ENCODE data around the gene NDUFV1.

Gene NDUFV1

DNA sequence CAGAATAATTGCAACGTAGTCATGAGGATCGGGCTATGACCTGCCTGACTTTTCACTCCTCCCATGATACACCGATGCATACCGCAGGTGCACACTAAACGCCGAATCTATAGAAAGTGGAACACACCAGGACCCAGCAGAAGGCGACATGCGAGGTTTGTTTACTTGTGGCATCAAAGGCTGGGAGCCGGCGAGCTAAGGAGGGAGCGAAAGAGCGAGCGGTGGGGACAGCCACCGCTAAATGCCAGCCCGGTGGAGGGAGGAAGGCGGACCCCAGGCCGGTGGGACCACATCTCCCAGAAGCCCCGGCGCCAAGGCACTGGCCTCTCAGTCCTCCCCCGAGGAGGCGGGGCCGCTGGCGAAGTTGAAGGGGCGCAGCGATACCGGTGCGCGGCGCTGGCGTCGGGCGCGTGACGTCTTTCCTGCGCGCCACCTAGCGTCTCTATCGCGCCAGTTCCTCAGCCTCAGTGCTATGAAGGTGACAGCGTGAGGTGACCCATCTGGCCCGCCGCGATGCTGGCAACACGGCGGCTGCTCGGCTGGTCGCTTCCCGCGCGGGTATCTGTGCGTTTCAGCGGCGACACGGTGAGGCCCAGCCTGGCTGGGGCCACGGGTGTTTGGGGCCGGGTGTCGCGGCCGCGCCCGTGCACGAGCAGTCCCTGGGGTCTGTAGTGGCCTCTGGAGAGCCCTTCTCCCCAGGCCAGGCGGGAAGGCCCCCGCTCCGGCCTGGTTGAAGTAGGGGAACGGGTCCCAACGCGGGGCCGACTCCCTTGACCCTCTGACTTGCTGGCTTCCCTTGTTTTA is at the start of gene NDUFV1:
NDUFV1 (plus strand) TSS at position 445 of the 804 bp plus-strand sequence; CDS start at position 514, 69 bp downstream.
- DNase-seq: peak; percentile 87

GRCh38 chr11:67558084-67558772 is 48.5 kb upstream of the NDUFV1 start:
- no peak for DNase-seq

- DNase-seq: no peak
These were observed 44.6 kb upstream of the NDUFV1 start for GRCh38 chr11:67561971-67562619.

DNA sequence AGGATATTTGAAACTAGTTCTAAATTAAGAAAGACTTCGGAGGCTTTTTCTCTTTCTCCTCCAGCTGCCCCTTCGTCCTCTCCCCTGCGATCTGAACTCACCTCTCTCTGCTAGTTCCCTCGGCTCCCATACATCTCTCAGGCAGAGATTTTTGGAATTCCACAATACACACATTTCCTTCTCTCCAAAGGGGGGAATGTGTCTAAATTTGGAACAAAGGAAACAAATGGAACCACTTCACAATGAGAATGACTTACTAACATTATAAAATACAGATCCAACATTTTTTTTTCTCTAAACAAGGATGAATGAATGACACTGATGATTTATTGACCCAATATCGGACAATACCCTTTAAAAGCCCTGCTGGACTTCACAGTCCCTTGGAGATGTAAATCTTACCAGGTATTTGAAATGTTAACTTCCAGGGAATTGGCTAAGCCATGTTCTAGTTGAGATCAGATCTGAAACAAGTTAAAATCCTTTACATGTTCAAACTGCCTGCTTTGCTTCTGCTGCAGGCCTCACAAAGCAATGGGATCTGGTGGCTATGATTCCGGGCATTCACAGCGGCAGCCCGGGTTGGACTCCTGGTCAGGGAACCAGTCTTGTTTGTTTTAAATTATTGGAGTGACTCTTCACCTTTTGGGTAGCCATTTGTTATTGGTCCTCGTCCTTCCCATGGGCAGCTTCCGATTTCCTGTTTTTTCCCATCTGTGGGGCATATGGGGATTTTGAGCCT is 43.6 kb upstream of the NDUFV1 start:
- no peak for DNase-seq

- peak; percentile 86 for DNase-seq
These were observed 43.0 kb upstream of the NDUFV1 start for GRCh38 chr11:67563705-67564114.

- no peak for DNase-seq
These were observed 42.5 kb upstream of the NDUFV1 start for GRCh38 chr11:67564230-67564629.

DNA sequence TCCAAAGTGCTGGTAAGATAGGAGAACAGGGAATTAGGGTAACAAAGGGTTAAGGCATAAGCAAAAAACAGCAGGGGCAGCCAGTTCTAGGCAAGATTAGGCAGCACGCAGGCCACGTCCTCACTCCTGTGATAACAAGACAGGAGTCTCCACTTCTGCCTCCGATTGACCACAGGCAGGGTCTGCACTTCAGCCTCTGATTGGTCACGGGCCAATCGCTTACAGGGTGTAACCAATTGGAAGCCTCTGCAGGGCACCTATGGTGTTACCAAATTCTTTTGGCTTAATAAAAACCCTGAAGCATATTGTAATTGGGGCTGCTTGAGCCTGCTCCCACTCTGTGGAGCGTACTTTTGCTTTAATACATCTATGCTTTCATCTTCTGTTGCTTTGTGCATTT is 35.3 kb upstream of the NDUFV1 start:
- no peak for DNase-seq

DNA sequence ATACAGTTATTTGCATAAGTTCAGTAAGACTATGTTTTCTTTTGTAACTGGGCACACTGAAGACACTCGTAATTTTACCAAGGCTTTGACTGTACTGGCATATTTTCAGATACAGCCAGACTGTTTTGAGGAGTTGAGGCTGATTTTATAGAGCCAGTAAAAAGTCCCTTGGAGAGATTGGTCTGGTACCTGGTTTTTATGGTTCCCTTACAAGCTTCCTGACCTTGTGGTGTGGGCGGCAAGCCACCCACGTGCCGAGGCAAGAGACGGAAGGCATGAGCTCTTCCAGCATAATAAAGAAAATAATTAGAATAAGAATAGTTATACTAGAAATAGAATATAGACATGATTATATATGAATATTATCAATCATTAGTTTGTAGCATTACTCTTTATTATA is 34.4 kb upstream of the NDUFV1 start:
- DNase-seq: no peak

DNA sequence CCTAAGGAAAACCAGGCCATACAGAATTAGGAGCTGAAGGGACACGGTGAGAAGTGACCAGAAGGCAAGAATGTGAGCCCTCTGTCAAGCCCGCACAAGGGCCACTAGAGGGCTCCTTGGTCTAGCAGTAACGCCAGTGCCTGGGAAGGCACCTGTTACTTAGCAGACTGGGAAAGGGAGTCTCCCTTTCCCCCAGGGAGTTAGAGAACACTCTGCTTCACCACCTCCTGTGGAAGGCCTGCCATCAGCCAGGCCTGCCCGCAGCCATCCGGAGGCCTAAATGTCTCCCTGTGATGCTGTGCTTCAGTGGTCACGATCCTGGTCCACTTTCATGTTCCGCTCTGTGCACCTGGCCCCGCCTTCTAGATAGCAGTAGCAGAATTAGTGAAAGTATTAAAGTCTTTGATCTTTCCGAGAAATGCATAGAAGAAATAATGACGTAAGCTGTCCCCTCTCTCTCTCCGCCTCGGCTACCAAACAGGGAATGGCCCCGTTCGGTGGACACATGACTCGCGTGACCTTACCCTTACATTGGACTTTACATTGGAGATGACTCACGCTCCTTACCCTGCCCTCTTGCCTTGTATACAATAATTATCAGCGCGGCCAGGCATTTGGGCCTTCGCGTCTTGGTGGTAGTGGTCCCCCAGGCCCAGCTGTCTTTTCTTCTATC is 33.9 kb upstream of the NDUFV1 start:
- DNase-seq: peak; percentile 28

DNA sequence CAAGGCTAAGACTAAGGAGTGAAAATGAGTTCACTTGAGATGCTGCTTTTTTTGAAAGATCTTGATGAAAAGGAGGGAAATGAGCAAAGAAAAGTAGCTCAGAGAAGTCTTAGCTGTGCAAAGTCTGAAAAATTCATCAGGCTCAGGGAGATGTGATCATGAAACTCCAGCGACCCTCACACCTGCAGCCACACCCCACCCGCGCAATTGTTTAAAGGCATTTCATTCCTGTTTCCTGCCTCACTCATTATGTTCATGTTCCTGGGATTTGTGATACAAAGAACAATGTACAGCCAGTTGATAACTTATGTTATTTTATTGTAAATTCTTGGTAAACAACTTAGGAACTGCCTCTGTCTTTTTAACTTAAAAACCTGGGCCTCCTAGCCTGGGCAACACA is 31.8 kb upstream of the NDUFV1 start:
- DNase-seq: no peak

DNA sequence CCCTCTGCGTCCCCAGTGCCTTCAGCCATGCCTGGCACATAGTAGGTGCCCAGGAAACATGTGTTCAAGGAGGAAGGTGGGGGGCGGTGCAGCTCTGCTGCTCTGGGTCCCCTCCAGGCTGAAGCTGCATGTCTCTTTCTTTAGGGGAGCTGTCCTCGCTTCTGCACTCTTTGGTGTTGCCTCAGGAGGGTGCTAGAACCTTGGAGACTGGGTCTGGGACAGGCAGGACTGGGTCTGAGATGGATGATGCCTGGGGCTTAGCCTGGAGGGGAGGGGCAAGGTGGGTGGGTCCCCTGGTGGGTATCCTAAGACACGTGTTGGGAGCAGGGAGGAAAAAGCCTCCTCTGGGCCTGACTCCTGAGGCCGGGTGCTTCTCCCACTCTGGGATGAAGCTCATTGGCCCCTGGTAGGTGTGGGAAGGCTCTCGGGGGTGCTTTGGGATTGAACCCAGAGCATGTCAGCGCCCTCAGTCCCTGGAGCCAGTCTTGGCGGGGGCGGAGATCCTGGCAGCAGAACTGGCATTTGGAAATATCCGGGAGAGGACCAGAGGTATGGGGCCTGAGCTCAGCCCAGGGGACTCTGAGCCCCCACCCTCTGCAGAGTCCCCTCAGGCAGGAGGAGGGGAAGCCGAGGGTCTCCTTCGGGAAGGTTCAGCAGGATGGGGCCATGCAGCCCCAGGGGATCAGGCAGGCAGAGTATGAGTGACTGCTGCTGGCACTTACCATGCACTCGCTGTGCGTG is 29.8 kb upstream of the NDUFV1 start:
- no peak for DNase-seq

GRCh38 chr11:67577951-67578350 is 28.8 kb upstream of the NDUFV1 start:
- DNase-seq: no peak

DNA sequence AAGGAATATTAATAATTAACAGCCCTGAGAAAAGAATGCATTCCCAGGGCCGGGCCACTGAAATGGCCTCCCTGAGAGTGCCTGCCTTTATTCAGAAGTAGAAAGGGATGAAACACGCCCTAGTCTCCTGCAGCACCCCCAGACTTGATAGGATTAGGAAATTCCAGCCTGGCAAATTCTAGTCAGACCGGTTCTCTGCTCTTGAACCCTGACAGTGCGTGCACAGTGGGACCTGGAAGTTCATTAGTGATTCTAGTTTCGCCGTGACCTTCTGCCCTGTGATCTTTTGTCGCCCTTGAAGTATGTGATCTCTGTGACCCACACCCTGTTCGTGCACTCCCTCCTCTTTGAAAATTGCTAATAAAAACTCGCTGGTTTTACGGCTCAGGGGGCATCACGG is 25.3 kb upstream of the NDUFV1 start:
- DNase-seq: no peak

DNA sequence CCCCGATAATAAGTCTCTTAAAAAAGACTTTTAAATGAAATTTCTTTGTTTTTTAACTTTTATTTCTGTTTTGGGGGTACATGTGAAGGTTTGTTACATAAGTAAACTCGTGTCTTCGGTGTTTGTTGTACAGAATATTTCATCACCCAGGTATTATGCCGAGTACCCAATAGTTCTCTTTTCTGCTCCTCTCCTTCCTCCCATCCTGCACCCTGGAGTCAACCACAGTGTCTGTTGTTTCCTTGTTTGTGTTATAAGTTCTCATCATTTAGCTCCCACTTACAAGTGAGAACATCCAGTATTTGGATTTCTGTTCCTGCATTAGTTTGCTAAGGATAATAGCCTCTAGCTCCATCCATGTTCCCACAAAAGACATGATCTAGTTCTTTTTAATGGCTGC is 24.7 kb upstream of the NDUFV1 start:
- no peak for DNase-seq

- peak; percentile 78 for DNase-seq
These were observed 23.2 kb upstream of the NDUFV1 start, which contains the start of gene GSTP1 for GRCh38 chr11:67583247-67584204. TSS of gene GSTP1 (plus strand) at chr11:67583812. CDS start at chr11:67583844, 32 bp downstream.

DNA sequence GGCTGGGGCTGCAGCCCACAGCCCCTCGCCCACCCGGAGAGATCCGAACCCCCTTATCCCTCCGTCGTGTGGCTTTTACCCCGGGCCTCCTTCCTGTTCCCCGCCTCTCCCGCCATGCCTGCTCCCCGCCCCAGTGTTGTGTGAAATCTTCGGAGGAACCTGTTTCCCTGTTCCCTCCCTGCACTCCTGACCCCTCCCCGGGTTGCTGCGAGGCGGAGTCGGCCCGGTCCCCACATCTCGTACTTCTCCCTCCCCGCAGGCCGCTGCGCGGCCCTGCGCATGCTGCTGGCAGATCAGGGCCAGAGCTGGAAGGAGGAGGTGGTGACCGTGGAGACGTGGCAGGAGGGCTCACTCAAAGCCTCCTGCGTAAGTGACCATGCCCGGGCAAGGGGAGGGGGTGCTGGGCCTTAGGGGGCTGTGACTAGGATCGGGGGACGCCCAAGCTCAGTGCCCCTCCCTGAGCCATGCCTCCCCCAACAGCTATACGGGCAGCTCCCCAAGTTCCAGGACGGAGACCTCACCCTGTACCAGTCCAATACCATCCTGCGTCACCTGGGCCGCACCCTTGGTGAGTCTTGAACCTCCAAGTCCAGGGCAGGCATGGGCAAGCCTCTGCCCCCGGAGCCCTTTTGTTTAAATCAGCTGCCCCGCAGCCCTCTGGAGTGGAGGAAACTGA is 22.4 kb upstream of the NDUFV1 start:
- no peak for DNase-seq

DNA sequence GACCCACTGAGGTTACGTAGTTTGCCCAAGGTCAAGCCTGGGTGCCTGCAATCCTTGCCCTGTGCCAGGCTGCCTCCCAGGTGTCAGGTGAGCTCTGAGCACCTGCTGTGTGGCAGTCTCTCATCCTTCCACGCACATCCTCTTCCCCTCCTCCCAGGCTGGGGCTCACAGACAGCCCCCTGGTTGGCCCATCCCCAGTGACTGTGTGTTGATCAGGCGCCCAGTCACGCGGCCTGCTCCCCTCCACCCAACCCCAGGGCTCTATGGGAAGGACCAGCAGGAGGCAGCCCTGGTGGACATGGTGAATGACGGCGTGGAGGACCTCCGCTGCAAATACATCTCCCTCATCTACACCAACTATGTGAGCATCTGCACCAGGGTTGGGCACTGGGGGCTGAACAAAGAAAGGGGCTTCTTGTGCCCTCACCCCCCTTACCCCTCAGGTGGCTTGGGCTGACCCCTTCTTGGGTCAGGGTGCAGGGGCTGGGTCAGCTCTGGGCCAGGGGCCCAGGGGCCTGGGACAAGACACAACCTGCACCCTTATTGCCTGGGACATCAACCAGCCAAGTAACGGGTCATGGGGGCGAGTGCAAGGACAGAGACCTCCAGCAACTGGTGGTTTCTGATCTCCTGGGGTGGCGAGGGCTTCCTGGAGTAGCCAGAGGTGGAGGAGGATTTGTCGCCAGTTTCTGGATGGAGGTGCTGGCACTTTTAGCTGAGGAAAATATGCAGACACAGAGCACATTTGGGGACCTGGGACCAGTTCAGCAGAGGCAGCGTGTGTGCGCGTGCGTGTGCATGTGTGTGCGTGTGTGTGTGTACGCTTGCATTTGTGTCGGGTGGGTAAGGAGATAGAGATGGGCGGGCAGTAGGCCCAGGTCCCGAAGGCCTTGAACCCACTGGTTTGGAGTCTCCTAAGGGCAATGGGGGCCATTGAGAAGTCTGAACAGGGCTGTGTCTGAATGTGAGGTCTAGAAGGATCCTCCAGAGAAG is 21.6 kb upstream of the NDUFV1 start:
- no peak for DNase-seq

- no peak for DNase-seq
These were observed 20.8 kb upstream of the NDUFV1 start for GRCh38 chr11:67585911-67586310.

Measured in NCI-H226 (cell line).